OCI-M1 (cell line): ENCODE results near the gene STUM.
"Not testable (repeated sequence)": the region's sequence is repeated elsewhere in the genome, so short reads cannot be mapped to it uniquely, and the experiment has no call there.

Source experiments
- DNase-seq: peaks from one replicate; lab custom pipeline; 2025; lab: John Stamatoyannopoulos, UW

STUM gene

DNA sequence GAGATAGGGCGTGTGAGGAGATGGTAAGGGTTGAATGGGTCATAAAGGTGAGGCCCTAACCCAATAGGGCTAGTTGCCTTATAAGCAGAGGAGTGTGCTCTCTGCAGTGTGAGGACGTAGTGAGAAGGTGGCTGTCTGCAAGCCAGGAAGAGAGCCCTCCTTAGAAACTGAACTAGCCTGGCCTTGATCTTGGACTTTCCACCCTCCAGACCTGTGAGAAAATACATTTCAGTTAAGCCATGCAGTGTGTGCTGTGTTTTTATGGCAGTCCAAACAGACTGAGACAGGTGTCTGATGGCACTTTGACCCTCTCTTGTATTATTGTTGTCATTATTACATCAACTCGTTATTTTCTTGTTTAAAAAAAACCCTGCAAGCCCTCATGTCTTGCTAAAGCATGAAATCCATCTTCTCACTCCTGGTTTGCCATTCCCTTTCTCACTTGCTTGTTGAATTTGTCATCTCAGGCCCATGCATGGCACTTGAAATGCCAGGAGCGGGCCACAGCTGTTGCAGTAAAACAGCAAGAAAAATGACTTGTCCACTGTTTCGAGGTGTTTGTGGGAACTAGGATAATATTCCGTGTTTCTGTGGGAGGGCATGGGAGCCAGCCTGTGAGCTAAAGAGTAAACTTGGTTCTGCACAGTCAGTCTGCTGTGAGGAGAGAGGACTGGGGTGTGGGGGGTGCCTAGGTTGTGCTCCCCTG, 78.6 kb downstream of the STUM start:
- no peak for DNase-seq

DNA sequence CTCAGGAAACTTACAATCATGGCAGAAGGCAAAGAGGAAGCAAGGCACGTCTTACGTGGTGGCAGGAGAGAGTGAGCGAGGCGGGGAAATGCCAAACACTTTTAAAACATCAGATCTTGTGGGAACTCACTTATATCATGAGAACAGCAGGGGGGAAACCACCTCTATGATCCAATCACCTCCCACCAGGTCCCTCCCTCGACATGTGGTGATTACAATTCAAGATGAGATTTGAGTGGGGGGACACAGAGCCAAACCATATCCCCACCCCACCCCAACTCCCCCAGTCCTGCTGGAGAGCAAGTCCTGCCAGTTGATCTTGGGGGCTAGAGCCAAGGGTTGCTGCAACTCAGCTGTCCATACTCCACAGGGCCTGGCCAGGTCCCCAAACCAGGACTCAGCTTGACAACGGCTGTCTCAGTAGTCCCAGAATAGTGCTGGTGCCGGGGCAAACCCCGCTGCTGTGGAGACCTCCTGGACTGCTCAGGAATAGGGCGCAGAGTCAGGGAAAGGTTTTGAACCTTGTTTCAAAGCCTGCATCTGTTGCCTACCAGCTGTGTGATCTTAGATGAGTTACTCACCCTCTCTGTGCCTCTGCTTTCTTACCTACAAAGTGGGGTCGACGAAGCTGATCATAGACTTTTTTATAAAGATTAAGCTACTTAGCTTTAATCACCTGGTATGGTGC, 79.5 kb downstream of the STUM start:
- no peak for DNase-seq

DNA sequence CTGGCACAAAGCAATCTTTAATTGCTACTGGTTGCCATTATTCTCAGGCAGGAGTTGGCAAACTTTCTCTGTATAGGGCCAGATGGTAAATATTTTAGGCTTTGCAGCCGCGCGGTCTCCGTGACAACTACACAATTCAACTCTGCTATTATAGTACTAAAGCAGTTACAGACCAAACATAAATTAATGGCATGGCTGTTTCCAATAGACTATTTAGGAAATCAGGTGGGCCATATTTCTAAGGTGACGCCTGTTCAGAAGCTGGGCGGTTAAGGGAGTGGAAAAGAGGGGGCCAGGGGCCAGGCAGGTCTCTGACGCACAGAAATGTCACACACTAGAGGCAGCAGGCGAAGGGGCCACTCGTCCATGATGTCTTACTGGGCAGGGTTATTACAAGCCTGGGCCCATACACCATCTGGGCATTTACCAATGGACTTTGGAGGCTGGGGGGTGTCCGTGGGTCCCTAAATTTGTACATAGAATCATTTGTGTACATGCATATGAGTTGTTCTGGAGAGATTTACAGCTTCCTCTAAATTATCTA, 80.1 kb downstream of the STUM start:
- no peak for DNase-seq

DNA sequence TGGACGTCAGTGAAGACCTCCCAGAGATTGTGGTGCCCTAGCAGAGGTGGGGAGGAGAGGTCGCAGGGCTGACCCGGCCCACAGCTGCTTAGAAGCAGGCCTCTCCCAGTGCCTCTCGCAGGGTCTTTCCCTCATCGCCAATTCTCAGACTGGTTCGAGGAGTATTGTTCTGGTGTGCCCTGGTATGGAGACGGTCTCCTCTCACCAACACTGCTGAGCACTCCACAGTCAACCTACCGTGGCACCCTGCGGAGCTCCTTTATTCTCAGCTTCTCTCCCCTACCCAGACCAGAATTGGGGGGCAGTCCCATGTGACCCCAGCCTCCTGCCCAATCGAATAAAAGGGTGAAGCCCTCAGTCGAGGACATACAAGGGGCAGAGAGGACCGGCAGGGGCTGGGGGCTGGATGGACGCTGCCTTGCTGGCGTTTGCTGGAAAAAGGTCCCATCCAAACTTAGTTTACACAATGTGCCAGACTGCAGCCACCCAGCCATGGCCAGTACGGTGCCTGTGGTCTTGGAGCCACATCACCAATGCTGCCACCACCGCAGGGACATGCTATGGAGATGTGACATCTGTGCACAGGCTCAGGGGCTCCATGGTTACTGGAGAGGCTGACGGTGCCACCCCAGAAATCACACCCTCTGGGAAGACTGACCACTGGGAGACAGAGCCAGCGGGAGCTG, 80.8 kb downstream of the STUM start:
- no peak for DNase-seq

DNA sequence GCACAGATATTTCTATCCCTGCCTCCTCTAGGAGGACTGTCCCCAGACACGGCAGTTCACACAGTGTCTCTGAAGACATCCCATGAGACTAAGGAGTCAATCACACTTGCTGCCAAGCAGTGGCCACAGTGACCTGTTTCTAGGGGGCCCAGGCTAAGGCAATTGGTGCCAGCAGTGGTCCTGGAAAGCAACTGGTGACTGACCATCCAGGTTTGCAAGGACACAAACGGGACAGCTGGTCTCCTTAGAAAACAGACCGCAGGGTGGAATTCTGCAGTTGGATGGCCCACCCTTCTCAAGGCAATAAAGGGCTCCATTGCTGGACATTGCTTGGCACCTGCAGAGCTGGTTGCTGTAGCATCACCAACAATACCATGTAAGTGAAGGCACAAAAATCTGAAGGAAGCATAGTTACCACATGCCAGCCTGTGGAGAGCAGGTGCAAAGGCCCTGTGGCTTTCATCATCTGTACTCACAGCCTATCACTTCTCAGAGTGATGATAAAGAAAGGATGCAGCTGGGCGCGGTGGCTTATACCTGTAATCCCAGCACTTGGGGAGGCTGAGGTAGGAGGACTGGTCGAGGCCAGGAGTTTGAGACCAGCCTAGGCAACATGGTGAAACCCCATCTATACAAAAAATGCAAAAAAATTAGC, 81.5 kb downstream of the STUM start:
- no peak for DNase-seq

DNA sequence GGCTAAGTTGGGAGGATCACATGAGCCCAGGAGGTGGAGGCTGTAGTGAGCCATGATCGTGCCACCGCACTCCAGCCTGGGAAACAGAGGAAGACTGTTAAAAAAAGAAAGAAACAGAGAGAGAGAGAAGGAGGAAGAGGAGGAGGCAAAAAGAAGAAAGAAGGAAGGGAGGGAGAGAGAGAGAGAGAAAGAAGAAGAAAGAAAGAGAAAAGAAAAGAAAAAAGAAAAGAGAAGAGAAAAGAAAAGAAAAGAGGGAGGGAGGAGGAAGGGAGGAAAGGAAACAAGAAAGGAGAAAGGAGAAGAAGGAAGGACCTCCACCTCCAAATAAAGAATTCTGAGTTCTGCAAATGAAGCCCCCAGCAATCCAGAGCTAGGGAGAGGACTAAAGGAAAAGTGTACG, 82.0 kb downstream of the STUM start:
- no peak for DNase-seq

DNA sequence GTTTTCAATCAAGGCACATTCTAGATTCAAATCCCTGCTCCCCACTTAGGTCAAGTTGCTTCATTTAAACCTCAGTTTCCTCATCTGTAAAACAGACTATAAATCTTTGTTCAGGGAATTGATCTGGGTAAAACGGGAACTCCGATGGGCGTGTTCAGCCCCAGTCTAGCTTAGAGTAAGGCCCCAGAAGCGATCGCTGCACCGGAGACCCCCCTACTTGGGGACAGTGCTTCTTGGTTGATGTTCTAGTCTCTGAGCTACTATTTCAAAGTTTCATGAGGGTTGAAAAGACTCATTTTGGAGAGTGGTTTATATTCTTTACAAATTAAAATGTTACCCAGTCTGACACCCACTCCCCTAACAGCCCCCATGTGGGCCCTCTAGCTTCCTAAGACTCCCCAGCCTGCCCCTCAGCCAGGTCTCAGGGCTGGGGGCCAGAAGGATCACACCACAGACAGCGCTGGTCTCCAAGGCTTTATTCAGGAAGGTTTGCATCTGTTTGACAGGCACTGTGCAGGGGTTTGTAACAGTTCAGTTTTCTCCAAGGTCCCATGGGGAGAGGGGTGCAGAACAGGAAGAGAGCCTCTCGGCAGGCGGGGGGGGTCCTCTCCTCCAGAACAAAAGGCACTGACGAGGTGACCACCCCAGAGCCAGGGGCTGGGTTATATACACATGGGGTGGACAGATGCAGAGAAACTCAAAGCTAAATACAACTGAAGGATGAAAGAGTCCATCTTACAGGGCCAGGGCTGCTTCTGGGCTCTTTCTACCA, 82.9 kb downstream of the STUM start:
- DNase-seq = no peak

DNA sequence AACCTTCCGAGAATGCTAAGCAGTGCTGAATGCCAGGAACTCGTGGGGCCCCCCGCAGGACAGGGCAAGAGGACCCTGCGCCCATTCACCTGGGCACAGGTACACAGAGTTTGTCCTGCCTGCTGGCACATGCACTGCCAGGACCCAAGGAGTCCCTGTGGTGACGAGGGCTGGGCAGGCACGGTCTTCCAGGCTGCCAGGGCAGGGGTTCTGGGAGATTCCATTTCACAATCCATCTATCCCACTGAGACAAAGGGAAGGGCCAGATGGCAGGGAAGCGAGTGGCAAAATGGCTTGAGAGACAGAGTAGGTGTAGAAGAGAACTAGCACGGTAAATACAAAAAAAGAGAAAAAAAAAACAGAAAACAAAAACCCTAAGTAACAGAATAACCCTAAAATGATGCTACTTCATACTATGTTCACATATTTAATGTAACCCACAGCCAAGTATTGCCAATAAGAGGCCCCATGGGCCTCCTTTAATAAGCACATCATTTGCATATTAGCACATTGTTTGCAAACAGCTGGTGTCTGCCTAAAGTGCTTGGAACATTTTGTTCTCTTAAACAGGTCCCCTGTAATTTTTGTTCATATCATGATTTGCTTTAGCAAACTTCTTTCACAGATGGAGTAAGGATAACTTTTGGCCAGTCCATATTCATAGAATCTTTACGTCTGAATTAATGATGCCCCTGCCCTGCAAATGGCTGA, 83.8 kb downstream of the STUM start:
- no peak for DNase-seq

DNA sequence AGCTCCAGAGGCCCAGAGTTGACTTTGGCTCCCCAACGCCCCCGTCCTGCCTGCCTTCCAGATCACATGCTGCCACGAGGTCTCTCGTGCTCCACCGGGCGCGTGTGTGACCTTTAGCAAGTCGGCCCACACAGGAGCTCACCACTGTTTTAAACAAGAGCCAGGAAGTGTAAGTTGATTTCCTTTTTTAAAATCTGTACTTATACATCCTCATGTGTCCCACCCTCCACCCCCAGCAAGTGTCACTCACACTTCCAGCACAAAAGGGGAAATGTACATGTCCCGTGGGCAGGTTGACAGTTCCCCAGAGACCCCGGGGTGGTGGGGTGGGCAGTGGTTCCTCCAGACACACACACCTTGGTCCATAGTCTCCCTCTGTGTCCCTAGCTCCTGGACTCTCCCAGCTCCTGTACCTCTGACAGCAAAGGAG, 84.4 kb downstream of the STUM start:
- DNase-seq = no peak

DNA sequence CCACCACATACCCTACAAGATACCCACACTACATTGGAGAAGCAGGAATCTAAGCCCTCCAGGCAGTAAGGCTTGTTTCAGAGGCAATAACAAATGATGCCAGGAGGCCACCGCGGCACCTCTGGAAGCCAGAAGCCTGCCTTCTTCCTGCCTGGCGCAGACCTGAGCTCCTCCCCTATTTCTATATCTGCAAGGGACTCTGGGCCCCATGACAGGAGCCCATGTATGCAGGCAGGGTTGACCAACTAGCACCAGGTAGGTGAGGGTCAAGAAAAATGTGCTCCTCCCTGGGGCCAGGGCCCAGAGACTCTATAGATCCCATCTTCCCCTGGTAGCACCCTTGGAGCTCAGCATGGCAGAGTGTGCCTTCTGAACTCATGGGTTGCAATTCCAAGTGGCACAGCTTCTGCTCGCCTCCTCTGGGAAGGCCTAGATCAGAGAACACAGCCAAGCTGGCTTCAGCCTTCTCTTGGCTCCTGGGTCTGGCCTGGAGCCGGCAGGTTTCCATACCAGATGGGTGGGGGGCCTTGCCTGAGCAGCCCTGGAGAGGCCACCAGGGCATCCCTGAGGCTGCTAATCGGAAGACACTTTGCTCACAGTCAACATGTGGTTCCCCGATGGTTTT, 85.1 kb downstream of the STUM start:
- no peak for DNase-seq

DNA sequence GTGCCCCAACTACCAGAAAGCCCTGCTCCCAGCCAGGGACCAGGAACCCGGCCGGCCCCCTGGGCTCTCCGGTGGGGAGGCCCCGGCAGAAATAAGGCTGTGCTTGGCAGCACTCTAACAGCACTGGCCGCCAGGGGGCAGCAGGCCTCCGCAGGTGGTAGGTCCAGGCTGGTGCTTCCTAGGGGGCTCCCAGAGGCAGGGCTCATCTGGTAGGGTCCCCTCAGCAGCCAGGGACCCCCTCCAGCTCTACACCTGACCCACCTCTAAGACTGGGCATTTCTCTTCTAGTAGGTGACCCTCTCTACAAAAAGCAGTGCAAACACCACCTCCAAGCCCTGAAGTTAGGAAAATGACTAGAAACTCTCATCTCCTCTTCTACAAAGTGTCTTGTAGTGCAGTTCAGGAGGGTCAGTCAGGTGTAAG, 85.6 kb downstream of the STUM start:
- peak; percentile 83 for DNase-seq

DNA sequence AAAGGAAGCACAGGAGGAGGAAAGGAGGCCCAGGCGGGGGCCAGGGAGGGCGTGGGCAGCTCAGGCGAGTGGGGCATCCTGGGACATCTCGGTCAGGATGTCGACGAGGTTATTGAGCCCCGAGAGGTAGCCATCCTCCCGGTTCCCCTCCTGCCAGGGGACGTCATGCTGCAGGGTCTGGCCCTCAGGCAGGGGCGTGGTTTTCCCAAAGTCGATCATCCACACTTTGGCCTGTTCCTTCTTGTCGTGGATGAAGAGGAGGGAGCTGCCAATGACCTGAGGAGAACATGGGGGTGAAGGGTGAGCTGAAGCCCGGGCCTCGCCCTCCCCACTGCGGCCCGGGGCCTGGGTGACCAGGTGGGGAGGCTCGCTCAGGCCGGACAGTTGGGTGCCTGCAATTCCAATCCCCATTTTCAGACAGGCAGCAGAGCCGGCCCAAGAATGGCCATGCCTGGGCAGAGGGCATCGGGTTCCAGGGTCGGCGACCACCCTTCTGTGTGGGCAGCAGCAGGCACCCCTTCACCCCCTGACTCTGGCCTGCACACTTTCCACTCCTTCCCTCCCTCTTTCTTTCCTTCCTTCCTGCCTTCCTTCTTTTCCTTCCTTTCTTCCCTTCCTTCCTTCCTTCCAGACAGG, 86.2 kb downstream of the STUM start:
- no peak for DNase-seq

DNA sequence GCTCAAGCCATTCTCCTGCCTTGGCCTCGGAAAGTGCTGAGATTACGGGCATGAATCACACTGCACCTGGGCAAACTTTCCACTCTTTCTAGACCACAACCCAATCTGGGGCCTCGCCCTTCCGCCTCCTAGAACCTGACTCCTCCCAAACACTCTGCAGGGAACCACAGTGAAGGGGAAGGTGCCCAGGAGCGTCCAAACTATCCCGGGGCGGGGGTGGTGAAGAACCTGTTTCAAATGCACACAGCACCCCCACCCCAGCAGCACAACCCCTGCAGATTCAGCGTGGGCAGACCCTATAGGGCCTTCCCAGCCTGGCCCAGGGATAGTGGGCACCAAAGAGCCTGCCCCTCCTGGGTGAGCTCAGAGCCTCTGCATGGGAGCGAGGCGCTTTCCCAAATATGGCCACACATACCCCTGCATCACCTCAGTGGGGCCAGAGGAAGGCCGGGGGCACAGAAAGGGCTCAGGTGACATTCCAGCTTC, 86.9 kb downstream of the STUM start:
- no peak for DNase-seq

DNA sequence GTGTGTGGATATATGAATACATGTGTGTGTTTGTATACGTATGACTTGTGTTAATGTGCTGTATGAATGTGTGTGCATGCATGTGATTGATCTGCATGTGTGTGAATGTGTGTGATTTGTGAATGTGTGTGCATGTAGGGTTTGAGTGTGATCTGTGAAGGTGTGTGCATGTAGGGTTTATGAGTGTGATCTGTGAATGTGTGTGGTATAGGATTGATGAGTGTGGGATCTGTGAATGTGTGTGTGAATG, 88.2 kb downstream of the STUM start:
- DNase-seq = no peak

DNA sequence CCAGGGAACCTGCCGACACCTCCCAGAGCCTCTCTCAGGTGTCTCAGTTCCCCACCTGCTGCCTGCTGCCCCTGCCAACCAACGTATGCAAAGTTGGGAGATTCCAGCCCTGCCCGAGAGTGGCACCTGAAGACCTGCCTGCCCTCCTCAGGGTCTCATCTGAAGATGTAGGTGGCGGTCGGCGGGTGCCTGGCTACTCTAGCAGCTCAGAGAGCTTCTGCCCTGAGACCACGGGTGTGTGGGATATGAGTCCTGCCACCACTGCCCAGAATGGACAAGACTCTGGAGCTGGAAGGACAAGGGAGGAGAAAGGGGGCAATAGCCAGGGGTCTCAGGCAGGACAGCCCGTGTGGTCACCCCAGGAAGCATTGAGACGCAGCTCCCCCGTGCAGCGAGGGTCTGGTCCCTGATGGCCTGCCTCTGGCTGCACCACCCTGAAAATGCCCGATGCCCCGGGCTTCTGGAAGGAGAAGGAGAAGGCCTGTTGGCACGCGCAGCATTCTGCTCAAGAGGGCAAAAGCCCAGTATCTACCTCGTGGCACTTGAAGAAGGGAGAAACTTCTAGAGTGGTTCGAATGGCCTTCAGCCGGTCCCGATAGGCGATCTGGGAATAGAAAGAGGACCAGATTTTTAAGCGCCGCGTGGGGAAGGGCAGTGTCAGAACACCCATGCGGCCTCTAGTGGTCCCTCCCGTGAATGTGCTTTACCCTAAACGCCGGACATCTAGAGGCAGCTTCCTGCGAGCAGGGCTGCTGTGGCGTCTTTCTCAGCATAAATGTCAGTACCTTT, 88.8 kb downstream of the STUM start:
- no peak for DNase-seq

DNA sequence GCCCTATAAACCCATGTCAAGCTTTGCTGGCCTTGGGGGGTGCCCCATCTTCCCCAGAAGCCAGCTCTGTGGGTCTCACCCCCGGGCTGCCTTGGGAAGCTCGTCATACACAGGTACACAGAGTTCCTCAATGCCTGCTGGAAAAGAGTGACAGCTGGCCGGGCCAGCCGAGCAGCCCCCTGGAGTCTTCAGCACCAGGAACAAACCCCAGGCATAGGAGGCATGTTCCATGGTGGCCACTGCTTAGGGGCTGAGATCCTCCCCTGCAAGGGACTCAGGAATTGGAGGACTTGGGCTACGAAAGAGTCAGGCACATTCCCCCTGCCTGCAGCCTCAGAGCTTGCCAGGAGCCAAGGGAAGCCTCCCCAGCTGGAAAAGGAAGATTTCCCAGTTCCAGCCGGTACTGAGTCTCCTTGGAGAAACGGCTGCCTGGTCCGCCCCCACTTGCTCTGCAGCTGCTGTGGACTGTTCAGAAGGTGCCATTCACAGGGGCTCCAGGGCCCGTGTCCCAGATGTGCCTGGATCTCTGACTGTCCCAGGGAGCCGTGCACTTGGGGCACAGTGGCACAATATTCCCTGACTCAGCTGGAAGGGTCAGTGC, 89.5 kb downstream of the STUM start:
- no peak for DNase-seq

DNA sequence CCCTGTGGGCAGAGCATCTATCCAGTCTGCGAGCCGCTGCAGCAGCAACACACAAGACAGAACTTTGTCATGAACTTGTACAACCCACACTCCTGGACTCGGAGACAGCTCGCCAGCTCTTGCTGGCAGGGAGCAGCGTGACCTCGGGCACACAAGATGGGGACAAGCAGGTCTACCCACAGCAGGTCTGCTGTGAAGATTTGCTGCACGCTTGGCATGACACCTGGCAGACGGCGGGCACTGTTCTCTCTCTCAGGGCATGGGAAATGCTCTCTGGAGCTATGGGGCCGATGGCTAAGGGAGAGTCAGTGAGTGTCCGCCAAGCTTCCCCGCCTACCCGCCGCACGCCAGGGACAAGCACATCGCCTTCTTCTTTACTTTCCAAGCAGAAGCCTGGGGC, 90.0 kb downstream of the STUM start:
- no peak for DNase-seq

DNA sequence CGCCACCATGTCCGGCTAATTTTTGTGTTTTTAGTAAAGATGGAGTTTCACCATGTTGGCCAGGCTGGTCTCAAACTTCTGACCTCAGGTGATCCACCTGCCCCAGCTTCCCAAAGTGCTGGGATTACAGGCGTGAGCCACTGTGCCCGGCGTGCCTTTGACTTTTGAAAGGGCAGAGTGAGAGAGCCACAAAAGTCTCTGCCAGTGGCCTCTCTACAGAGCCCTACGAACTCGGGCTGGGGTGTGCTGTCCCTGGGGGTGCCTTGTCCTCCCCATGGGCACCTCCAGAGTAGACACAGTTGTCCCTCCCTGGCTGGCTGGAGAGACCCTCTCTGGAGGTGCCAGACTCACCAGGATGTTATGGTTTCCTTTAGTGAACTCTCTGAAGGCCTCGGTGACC, 90.6 kb downstream of the STUM start:
- not testable (repeated sequence) for DNase-seq

DNA sequence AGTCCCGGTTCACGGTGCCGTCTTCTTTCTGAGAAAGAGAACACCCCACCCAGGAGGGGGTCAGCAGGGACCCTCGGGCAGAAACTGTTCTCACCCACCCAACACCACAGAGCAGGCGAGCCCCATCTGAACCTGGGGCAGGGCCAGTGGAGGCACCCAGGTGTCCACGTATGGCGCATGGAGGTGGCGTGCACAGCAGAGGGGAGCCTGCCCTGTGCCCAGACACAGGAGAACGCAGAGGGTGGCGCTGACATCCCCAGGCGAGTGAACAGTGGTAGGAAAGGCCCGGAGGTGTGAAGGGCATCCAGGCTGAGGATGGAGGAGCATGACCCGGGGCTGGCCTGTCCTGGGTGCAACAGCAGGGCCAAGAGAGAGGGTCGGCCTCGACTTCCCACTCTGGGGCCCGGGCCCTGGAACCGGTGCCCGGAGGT, 91.1 kb downstream of the STUM start:
- DNase-seq = no peak
